PC-9 (cell line): ENCODE data around the gene PORCN. TPM values are rescaled to one million over a fixed set of nuclear protein-coding genes. Genes with fewer than 3 reads are reported as not detected.

Experiments used
- BruUV-seq: library from RNA; stranded (reverse); fragments of 400-500 nt; replicated peaks from 2 replicates; lab custom pipeline; 2021; lab: Mats Ljungman, UMichigan
- CTCF ChIA-PET: fragments of 300-600 bp; sonication (Branson Sonifier 250); formaldehyde crosslinking; loops from one replicate; lab custom pipeline; 2022; ENCODE audit warnings: antibody characterized with exemption; lab: Charles Lee
- POLR2A ChIA-PET: fragments of 300-600 bp; sonication (Branson Sonifier 250); formaldehyde crosslinking; loops from one replicate; lab custom pipeline; 2022; ENCODE audit warnings: antibody characterized with exemption; ENCODE audit not compliant: unreplicated experiment; lab: Charles Lee
- DNase-seq, 2 experiments: peaks; one replicate each; pipeline versions ENCODE4 v3.0.0 to v3.0.0-alpha.2; 2015 to 2022; ENCODE audit warnings: mixed read lengths in 1 of 2
- H2AFZ ChIP-seq: fragments of 200-600 bp; sonication (generic); 2 replicates; pipeline ENCODE4 v1.8.1; 2017; ENCODE audit warnings: antibody characterized with exemption
- H3F3A ChIP-seq: fragments of 200-600 bp; sonication (generic); 2 replicates; pipeline ENCODE4 v1.8.1; 2017; ENCODE audit warnings: antibody characterized with exemption, mild to moderate bottlenecking, low read depth; ENCODE audit not compliant: insufficient read depth
- H3K27ac ChIP-seq: fragments of 200-600 bp; sonication (generic); 2 replicates; pipeline ENCODE4 v1.6.1; 2016; ENCODE audit warnings: mixed run types
- H3K27me3 ChIP-seq: fragments of 200-600 bp; sonication (generic); 2 replicates; pipeline ENCODE4 v1.6.1; 2016; ENCODE audit warnings: low read depth, mixed run types; ENCODE audit not compliant: insufficient read depth
- H3K36me3 ChIP-seq: fragments of 200-600 bp; sonication (generic); 2 replicates; pipeline ENCODE4 v1.6.1; 2016; ENCODE audit warnings: low read depth, mixed run types
- H3K4me1 ChIP-seq: fragments of 200-600 bp; sonication (generic); replicated peaks from 2 replicates; pipeline ENCODE4 v1.6.1; 2016; ENCODE audit warnings: mixed run types; ENCODE audit not compliant: insufficient read depth
- H3K4me2 ChIP-seq: fragments of 200-600 bp; sonication (generic); 2 replicates; pipeline ENCODE4 v1.6.1; 2017; ENCODE audit warnings: mixed run types
- H3K4me3 ChIP-seq: fragments of 200-600 bp; sonication (generic); 2 replicates; pipeline ENCODE4 v1.6.1; 2016; ENCODE audit warnings: mixed run types
- H3K79me2 ChIP-seq: fragments of 200-600 bp; sonication (generic); 2 replicates; pipeline ENCODE4 v1.6.1; 2017; ENCODE audit warnings: low read depth, mixed run types
- H3K9me2 ChIP-seq: fragments of 200-600 bp; sonication (generic); 2 replicates; pipeline ENCODE4 v1.8.1; 2017; ENCODE audit warnings: mild to moderate bottlenecking; ENCODE audit not compliant: insufficient read depth
- H3K9me3 ChIP-seq: fragments of 200-600 bp; sonication (generic); 2 replicates; pipeline ENCODE4 v1.8.1; 2016; ENCODE audit warnings: low read depth; ENCODE audit not compliant: insufficient read depth
- H4K20me1 ChIP-seq: fragments of 200-600 bp; sonication (generic); 2 replicates; pipeline ENCODE4 v1.8.1; 2017; ENCODE audit not compliant: insufficient read depth
- EZH2 ChIP-seq: fragments of 200-600 bp; sonication (generic); IDR thresholded peaks from 2 replicates; pipeline ENCODE4 v1.8.0; 2017; ENCODE audit warnings: antibody characterized with exemption, low read depth
- intact Hi-C: fragments of 100-400 bp; cut with micrococcal nuclease; formaldehyde crosslinking; loops from one replicate; pipeline ENCODE4 v1.10.0; 2022; ENCODE audit not compliant: unreplicated experiment
- total RNA-seq: library from RNA; stranded (reverse); gene quantifications from 2 replicates; pipeline ENCODE4 v1.2.3, GENCODE V29; 2021
- TF ChIP-seq, protein P1 (sequence below): fragments of 200-600 bp; sonication (generic); conservative IDR thresholded peaks from 2 replicates; pipeline ENCODE4 v1.6.1; 2017; ENCODE audit warnings: mixed run types, antibody characterized with exemption, mild to moderate bottlenecking, moderate library complexity

The PORCN gene
- total RNA-seq, 1 experiment from 2014 or later = 11.9 TPM

DNA sequence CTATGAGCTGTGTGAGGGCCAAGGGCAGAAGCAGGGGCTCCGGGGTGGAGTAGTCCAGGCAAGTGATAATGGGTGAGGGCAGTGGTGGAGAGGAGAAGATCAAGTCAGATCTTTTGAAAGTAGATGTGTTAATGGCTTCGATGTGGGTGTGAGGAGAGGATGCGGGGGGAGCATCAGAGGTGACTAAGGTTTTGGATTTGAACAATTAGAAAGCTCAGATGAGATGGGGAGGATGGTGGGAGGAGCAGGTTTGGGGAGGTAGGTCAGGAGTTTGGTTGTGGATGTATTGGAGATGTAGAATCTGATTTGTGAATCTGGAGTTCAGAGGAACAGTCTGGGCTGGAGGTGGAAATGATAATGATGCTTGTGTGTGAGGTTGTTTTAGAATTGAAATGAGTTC is 28.2 kb upstream of the PORCN start:
- TF ChIP-seq, protein P1, sequence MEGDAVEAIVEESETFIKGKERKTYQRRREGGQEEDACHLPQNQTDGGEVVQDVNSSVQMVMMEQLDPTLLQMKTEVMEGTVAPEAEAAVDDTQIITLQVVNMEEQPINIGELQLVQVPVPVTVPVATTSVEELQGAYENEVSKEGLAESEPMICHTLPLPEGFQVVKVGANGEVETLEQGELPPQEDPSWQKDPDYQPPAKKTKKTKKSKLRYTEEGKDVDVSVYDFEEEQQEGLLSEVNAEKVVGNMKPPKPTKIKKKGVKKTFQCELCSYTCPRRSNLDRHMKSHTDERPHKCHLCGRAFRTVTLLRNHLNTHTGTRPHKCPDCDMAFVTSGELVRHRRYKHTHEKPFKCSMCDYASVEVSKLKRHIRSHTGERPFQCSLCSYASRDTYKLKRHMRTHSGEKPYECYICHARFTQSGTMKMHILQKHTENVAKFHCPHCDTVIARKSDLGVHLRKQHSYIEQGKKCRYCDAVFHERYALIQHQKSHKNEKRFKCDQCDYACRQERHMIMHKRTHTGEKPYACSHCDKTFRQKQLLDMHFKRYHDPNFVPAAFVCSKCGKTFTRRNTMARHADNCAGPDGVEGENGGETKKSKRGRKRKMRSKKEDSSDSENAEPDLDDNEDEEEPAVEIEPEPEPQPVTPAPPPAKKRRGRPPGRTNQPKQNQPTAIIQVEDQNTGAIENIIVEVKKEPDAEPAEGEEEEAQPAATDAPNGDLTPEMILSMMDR = no peak
- TF ChIP-seq EZH2 = no peak
- Histone ChIP-seq H3K4me1 (no peaks in the 10 kb centered on the region), H3K4me2 (no peak overlapping the region), H3K36me3 (no peaks in the 10 kb centered on the region), H4K20me1 (no peaks in the 10 kb centered on the region), H3K9me3 (no peaks in the 10 kb centered on the region), H3K4me3 (no peak overlapping the region), H3K9me2 (no peaks in the 10 kb centered on the region), H3K27me3 (no peaks in the 10 kb centered on the region), H3K27ac (no peak overlapping the region), H3F3A (no peaks in the 10 kb centered on the region; the same call in 1 of the 2 replicates), H3K79me2 (peaks cover 19% of the 10 kb centered on the region), H2AFZ (no peak overlapping the region)
- POLR2A ChIA-PET = interaction anchor here (0.9 kb wide), 1 partner anchor 24 kb away, joined by 9 read pairs; no protein-coding TSS in a partner anchor
- BruUV-seq = no TSS peak
- CTCF ChIA-PET = no interaction called here
- intact Hi-C loops = no loop called here
- DNase-seq = no peak

DNA sequence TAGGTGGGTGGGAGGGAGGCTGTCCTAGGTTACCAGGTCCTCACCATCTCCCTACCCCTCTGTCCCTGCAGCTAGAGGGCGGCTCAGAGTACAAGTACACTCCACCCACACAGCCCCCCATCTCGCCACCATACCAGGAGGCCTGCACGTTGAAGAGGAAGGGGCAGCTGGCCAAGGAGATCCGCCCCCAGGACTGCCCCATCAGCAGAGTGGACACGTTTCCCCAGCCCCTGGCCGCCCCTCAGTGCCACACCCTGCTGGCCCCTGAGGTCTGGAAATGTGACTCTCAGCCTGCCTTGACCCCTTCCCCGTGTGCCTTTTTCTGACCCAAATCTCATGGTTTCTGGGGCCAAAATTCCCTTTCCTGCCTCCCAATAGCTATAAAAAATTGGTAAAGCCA is 26.3 kb upstream of the PORCN start:
- TF ChIP-seq, protein P1 = no peak
- no peak for TF ChIP-seq EZH2
- POLR2A ChIA-PET = no interaction called here
- Histone ChIP-seq H3F3A (peaks cover 13% of the 10 kb centered on the region; the same call in 1 of the 2 replicates), H3K27ac (no peak overlapping the region), H3K36me3 (no peaks in the 10 kb centered on the region), H3K79me2 (0 out of 2 replicates have a peak, but pooled peaks cover 5% of the 10 kb centered on the region), H3K4me2 (no peak overlapping the region), H3K9me3 (no peaks in the 10 kb centered on the region), H3K4me1 (peaks cover 5% of the 10 kb centered on the region; the same call in 1 of the 2 replicates), H3K4me3 (no peak overlapping the region), H4K20me1 (no peaks in the 10 kb centered on the region), H3K9me2 (no peaks in the 10 kb centered on the region), H2AFZ (no peak overlapping the region), H3K27me3 (no peaks in the 10 kb centered on the region)
- no peak for DNase-seq
- BruUV-seq = no TSS peak
- CTCF ChIA-PET = no interaction called here
- intact Hi-C loops = no loop called here

DNA sequence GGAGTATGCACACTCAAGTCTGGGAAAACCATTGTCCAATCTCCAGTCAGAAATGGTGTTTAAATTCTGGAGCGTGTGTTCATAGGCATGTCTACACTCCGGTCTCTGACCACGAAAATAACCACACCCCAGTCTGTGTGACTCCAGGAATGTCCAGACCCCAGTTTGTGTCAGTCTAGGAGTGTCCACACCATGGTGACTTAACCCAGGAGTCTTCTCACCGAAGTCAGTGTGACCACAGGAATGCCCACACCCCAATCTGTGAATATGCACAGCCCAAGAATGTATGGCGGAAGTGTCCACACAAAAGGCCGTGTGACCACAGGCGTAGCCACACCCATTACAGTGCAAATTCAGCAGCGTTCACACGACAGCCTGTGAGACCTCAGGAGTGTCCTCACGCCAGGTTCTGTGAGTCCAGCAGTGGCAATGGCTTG is 21.4 kb upstream of the PORCN start:
- intact Hi-C loops = loop anchor here (1.0 kb wide), 3 partner anchors 22 to 52 kb away; partner anchors contain the start of genes EBP and TBC1D25
- H3K4me1 ChIP-seq = peaks cover 28% of the 10 kb centered on the region
- H3K79me2 ChIP-seq = no peaks in the 10 kb centered on the region
- H3K27ac ChIP-seq = peak overlapping the region; percentile 98
- H3K4me2 ChIP-seq = peak overlapping the region; percentile 38; the same call in 1 of the 2 replicates
- POLR2A ChIA-PET = interaction anchor here (0.7 kb wide), 1 partner anchor 12 kb away, joined by 7 read pairs; no protein-coding TSS in a partner anchor
- no peaks in the 10 kb centered on the region for H3K36me3 ChIP-seq
- H3K4me3 ChIP-seq = no peak overlapping the region
- peaks cover 34% of the 10 kb centered on the region; the same call in 1 of the 2 replicates for H3F3A ChIP-seq
- CTCF ChIA-PET = interaction anchor here (0.7 kb wide), 1 partner anchor 443 kb away, joined by 3 read pairs; no protein-coding TSS in a partner anchor
- H4K20me1 ChIP-seq = no peaks in the 10 kb centered on the region
- H3K9me2 ChIP-seq = no peaks in the 10 kb centered on the region
- BruUV-seq = no TSS peak
- no peak overlapping the region for H2AFZ ChIP-seq
- DNase-seq = peak; percentile 77 to 96
- H3K9me3 ChIP-seq = no peaks in the 10 kb centered on the region
- H3K27me3 ChIP-seq = no peaks in the 10 kb centered on the region
- TF ChIP-seq, protein P1 = no peak
- TF ChIP-seq EZH2 = no peak
